Ovary (tissue), 3 donors: ENCODE results near the gene ROBO2.

Experiments used
- CTCF ChIP-seq, 3 donors: fragments of 450-650 bp in 2 of 3; fragments of 200-600 bp in 1 of 3; IDR thresholded peaks; one replicate each; pipeline versions ENCODE4 v1.5.1 to v1.8.0; 2016 to 2022; ENCODE audit warnings: antibody characterized with exemption in 3 of 3, mild to moderate bottlenecking in 1 of 3
- POLR2A ChIP-seq: fragments of 450-650 bp; IDR thresholded peaks from one replicate; pipeline ENCODE4 v1.6.1; 2017; ENCODE audit warnings: antibody characterized with exemption, mild to moderate bottlenecking, moderate library complexity
- donor health status: DM: no; HTN: no; CAD: no.

GRCh38 chr3:77539014-77539413 is 499.1 kb downstream of the ROBO2 start:
- TF ChIP-seq CTCF (IDR thresholded peaks at IDR 0.05) (no peak), POLR2A (no peak)
